Liver (tissue), 9 donors: ENCODE measurements around the gene TOM1L2. TPM values are rescaled to one million over a fixed set of nuclear protein-coding genes. Genes with fewer than 3 reads are reported as not detected.

Experiments used
- DNase-seq: peaks from one replicate; pipeline ENCODE4 v3.0.0-alpha.2; 2017; ENCODE audit warnings: low spot score
- H3K27ac ChIP-seq, 2 donors: one replicate each; pipeline ENCODE4 v1.7.0; 2013; ENCODE audit warnings: inconsistent platforms in 2 of 2, low read length in 2 of 2, control low read depth in 1 of 2, low read depth in 1 of 2, mild to moderate bottlenecking in 1 of 2
- H3K27me3 ChIP-seq, 4 donors: one replicate each; pipeline versions ENCODE4 v1.6.1 to v1.7.0; 2013; ENCODE audit warnings: low read length in 3 of 4, inconsistent platforms in 1 of 4, mild to moderate bottlenecking in 1 of 4, moderate library complexity in 1 of 4; ENCODE audit not compliant: control insufficient read depth in 4 of 4, insufficient read depth in 4 of 4
- H3K36me3 ChIP-seq, 4 donors: one replicate each; pipeline versions ENCODE4 v1.6.1 to v1.7.0; 2013; ENCODE audit warnings: low read length in 3 of 4, mild to moderate bottlenecking in 3 of 4, low read depth in 1 of 4, moderate library complexity in 1 of 4; ENCODE audit not compliant: control insufficient read depth in 4 of 4, insufficient read depth in 3 of 4
- H3K4me1 ChIP-seq, 4 donors: one replicate each; pipeline versions ENCODE4 v1.6.1 to v1.7.0; 2013; ENCODE audit warnings: low read length in 3 of 4, mild to moderate bottlenecking in 3 of 4, moderate library complexity in 1 of 4; ENCODE audit not compliant: control insufficient read depth in 4 of 4, insufficient read depth in 4 of 4
- H3K4me3 ChIP-seq, 3 donors: one replicate each; pipeline versions ENCODE4 v1.6.1 to v1.7.0; 2013; ENCODE audit warnings: low read length in 3 of 3, control low read depth in 1 of 3, low read depth in 1 of 3, mild to moderate bottlenecking in 1 of 3
- H3K9ac ChIP-seq, 2 donors: one replicate each; pipeline ENCODE4 v1.7.0; 2013; ENCODE audit warnings: low read length in 2 of 2, mild to moderate bottlenecking in 2 of 2, moderate library complexity in 2 of 2, control low read depth in 1 of 2, low read depth in 1 of 2
- H3K9me3 ChIP-seq, 4 donors: one replicate each; pipeline versions ENCODE4 v1.6.1 to v1.7.0; 2013; ENCODE audit warnings: low read length in 3 of 4; ENCODE audit not compliant: control insufficient read depth in 4 of 4
- CTCF ChIP-seq: fragments of 150-350 bp; IDR thresholded peaks from 2 replicates; pipeline ENCODE4 v1.5.1; 2017; ENCODE audit warnings: improper control_type of control experiment, low read depth, low read length; ENCODE audit not compliant: missing input control
- EGR1 ChIP-seq, 2 donors: IDR thresholded peaks; 2 replicates each; pipeline ENCODE4 v1.6.1; 2016 to 2018; ENCODE audit warnings: antibody characterized with exemption in 2 of 2, low read depth in 2 of 2
- FOXA1 ChIP-seq: IDR thresholded peaks from 2 replicates; pipeline ENCODE4 v1.6.1; 2016; ENCODE audit warnings: antibody characterized with exemption
- FOXA2 ChIP-seq: IDR thresholded peaks from 2 replicates; pipeline ENCODE4 v1.6.1; 2016; ENCODE audit warnings: antibody characterized with exemption
- GABPA ChIP-seq, 2 donors: IDR thresholded peaks in 1 of 2; conservative IDR thresholded peaks in 1 of 2; 2 replicates each; pipeline ENCODE4 v1.6.1; 2016; ENCODE audit warnings: antibody characterized with exemption in 2 of 2, mild to moderate bottlenecking in 1 of 2, moderate library complexity in 1 of 2
- HNF4A ChIP-seq, 2 donors: conservative IDR thresholded peaks; 2 replicates each; pipeline ENCODE4 v1.6.1; 2016; ENCODE audit warnings: antibody characterized with exemption in 2 of 2, mild to moderate bottlenecking in 2 of 2
- MAX ChIP-seq: IDR thresholded peaks from 2 replicates; pipeline ENCODE4 v1.6.1; 2016; ENCODE audit warnings: antibody characterized with exemption
- RAD21 ChIP-seq, 2 donors: IDR thresholded peaks; 2 replicates each; pipeline ENCODE4 v1.6.1; 2016; ENCODE audit warnings: antibody characterized with exemption in 2 of 2, mild to moderate bottlenecking in 2 of 2
- RXRA ChIP-seq, 2 donors: IDR thresholded peaks; 2 replicates each; pipeline ENCODE4 v1.6.1; 2017 to 2018; ENCODE audit warnings: antibody characterized with exemption in 2 of 2, mild to moderate bottlenecking in 1 of 2
- SP1 ChIP-seq: IDR thresholded peaks from 2 replicates; pipeline ENCODE4 v1.6.1; 2018; ENCODE audit warnings: antibody characterized with exemption, mild to moderate bottlenecking
- YY1 ChIP-seq: IDR thresholded peaks from 2 replicates; pipeline ENCODE4 v1.6.1; 2016; ENCODE audit warnings: antibody characterized with exemption, mild to moderate bottlenecking
- WGBS: extraction: QIAGEN DNeasy Blood & Tissue Kit; methylation state at CpG from one replicate; pipeline ENCODE4 v1.1.7; 2013; 5-methylcytosine and 5-hydroxymethylcytosine counted together
- polyA plus RNA-seq, 2 donors: library from polyadenylated mRNA; stranded (reverse) in 1 of 2; unstranded in 1 of 2; fragments of 200-250 nt in 1 of 2; fragments of >200 nt in 1 of 2; fragmentation: Nextera tagmentation in 1 of 2; extraction: Ambion mirVana in 1 of 2; gene quantifications; one replicate each; pipeline versions ENCODE4 v1.2.1 to v1.2.3, GENCODE V29; 2013 to 2015
- total RNA-seq, 2 donors: library from RNA; depleted of rRNA; stranded (reverse); fragments of >200 nt; gene quantifications; one replicate each; pipeline ENCODE4 v1.2.3, GENCODE V29; 2014
- donor health status: healthy.
- donor health status: healthy.
- donor health status: healthy.
- donor health status: healthy.
- donor health status: healthy.

Gene TOM1L2
- total and polyA plus RNA-seq, 4 donors: 5.0 to 24.0 (median 9.3) TPM

GRCh38 chr17:17849845-17850373 lies 122.3 kb downstream of the TOM1L2 start:
- H3K27me3 ChIP-seq: no peaks in the 10 kb centered on the region
- WGBS: 82% methylated on average over 2 of the region's 2 CpGs
- DNase-seq: no peak
- no peaks in the 10 kb centered on the region for H3K36me3 ChIP-seq
- H3K4me1 ChIP-seq: peaks cover 5 to 15% (median 12%) of the 10 kb centered on the region in 4 donors
- peak in 1 of 2 donors; percentile 48 for TF ChIP-seq RAD21 (IDR thresholded peaks at IDR 0.05)
- no peak for TF ChIP-seq FOXA1
- peak in 1 of 2 donors; percentile 45 for TF ChIP-seq RXRA (IDR thresholded peaks at IDR 0.05)
- TF ChIP-seq HNF4A (conservative IDR thresholded peaks at IDR 0.05): peak in 1 of 2 donors; percentile 6
- TF ChIP-seq CTCF: peak; percentile 26
- peak overlapping the region in 1 of 2 donors; percentile 25 for H3K9ac ChIP-seq
- peak overlapping the region; percentile 21 to 75 for H3K27ac ChIP-seq
- no peak overlapping the region for H3K4me3 ChIP-seq
- no peaks in the 10 kb centered on the region for H3K9me3 ChIP-seq

GRCh38 chr17:17849147-17849820 lies 122.9 kb downstream of the TOM1L2 start:
- Histone ChIP-seq H3K4me1 (peaks cover 5 to 15% (median 12%) of the 10 kb centered on the region in 4 donors), H3K27me3 (no peaks in the 10 kb centered on the region), H3K4me3 (no peak overlapping the region), H3K27ac (peak overlapping the region; percentile 21 to 75), H3K9ac (peak overlapping the region in 1 of 2 donors; percentile 25), H3K9me3 (no peaks in the 10 kb centered on the region), H3K36me3 (no peaks in the 10 kb centered on the region)
- 56% methylated on average over 5 of the region's 5 CpGs for WGBS
- no peak for DNase-seq
- TF ChIP-seq MAX (peak; percentile 44), EGR1 (IDR thresholded peaks at IDR 0.05; ENCODE audit: low read depth in 2 of 2) (peak; percentile 66 to 96), YY1 (peak; percentile 9), HNF4A (conservative IDR thresholded peaks at IDR 0.05) (peak in 1 of 2 donors; percentile 39), RXRA (IDR thresholded peaks at IDR 0.05) (peak in 1 of 2 donors; percentile 69), GABPA (IDR thresholded peaks at IDR 0.05 in 1 of 2, conservative IDR thresholded peaks at IDR 0.05 in 1 of 2) (no peak), CTCF (no peak), FOXA2 (peak; percentile 39)

GRCh38 chr17:17848311-17849082 lies 123.7 kb downstream of the TOM1L2 start:
- peak overlapping the region in 1 of 2 donors; percentile 25 for H3K9ac ChIP-seq
- peaks cover 5 to 15% (median 12%) of the 10 kb centered on the region in 4 donors for H3K4me1 ChIP-seq
- no peak for DNase-seq
- no peaks in the 10 kb centered on the region for H3K9me3 ChIP-seq
- 90% methylated on average over 10 of the region's 10 CpGs for WGBS
- no peak for TF ChIP-seq RAD21 (IDR thresholded peaks at IDR 0.05)
- TF ChIP-seq SP1: no peak
- no peak for TF ChIP-seq FOXA1
- TF ChIP-seq HNF4A (conservative IDR thresholded peaks at IDR 0.05): no peak
- TF ChIP-seq FOXA2: no peak
- peak overlapping the region; percentile 0 to 75 for H3K27ac ChIP-seq
- H3K27me3 ChIP-seq: no peaks in the 10 kb centered on the region
- no peaks in the 10 kb centered on the region for H3K36me3 ChIP-seq
- no peak overlapping the region for H3K4me3 ChIP-seq
